GM18499 (cell line): ENCODE data around the gene MCM3AP.
"Not testable (repeated sequence)": the region's sequence is repeated elsewhere in the genome, so short reads cannot be mapped to it uniquely, and the experiment has no call there.

Experiments
- ATAC-seq: cut with Tn5 transposase; IDR thresholded peaks from one replicate; pipeline ENCODE4 v1.9.1; 2021; ENCODE audit warnings: moderate number of reproducible peaks; ENCODE audit not compliant: insufficient read depth, unreplicated experiment

The MCM3AP gene

DNA sequence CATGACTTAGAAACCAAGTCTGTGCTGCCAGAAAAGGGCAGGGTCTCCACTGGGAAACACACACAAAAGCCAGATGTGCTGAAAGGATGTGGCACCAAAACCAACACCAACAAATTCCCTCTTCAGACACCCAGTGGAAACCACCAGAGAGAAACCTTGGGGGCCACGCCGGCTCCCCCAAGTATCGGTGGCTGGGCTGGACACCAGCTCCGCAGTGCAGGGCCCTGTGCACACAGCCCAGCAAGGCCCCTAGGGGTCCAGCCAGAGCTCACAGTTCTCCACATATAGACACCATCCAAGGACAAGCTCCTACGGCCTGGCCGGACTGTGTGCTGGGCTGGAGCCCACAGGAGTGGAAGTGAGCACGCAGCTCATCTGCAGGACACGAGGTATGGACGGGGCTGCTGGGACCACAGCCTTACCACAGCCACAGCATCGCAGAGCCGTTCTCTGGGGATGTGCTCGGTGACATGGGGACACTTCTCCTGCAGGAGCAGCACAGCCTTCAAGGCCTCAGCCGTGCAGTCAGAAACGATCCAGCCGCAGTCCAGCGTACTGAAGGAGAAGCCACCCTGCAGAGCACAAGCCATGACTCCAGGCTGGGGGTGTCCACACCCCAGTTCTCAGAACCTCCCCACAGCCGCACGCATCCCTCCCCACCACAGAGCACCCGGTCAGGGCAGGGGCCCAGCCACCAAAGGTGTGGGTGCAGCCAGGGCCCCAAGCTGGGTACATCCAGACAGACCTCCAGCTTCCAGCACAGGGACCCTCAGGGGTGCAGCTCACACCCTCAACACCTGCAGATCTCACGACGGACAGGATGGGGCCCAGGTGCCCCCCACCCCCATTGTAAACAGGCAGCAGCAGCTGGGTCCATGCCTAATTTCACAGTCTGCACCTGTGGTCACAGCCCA, 78.1 kb downstream of the MCM3AP start:
- no peak for ATAC-seq

DNA sequence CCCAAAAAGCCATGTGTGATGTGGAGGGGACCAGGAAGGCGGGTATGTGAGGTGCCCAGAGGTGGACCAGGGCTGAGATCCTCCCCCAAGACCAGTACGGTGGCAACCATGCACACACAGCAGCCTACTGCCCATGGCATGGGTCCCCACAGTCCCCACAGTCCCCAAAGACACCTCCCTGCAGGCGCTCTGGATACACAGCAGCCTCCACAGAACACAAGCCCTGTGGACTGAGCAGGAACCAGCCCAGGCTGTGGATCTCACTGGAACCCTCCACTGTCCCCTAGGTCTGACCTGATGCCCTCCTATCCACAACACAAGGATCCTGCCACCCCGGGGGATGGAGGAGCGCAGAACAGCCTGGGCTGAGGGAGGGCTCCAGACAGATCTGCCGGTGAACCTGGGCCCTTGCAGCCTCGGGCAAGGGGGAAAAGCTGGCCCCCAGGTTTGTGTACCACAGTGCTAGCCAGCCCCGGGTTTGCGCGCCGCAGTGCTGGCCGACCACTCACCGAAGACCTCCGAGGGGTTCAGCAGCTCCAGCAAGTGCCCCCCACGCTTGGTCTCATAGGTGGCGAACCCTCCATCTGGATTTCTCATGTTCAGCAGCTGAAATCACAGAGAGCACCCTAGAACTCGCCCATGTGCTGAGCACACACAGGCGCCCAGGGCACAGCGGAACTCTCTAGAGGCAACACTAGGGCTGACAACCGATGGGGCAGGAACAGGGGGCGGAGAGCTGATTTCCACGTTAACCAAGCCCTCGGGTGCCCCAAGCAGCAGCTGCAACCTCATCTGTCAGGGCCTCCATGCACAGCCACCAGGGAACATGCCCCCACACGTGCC, 79.0 kb downstream of the MCM3AP start:
- ATAC-seq: no peak

DNA sequence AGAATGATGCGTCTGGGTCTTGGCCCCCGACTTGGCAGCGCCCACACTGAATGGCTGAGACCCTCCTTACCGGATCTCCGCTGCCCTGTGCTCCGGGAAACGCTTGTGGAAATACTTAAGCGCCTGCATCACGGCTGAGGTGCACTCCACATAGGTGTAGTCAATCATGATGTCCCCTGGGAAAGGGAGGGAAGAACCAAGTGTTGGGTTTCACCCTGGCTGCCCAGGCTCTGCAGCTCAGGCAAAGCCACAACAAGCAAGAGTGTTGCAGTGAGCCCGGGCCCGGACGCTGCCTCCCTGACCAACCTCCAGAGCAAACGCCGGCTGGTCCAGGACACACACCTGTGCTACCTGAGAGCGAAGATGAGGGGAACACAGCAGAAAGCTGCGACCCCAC, 79.6 kb downstream of the MCM3AP start:
- no peak for ATAC-seq

DNA sequence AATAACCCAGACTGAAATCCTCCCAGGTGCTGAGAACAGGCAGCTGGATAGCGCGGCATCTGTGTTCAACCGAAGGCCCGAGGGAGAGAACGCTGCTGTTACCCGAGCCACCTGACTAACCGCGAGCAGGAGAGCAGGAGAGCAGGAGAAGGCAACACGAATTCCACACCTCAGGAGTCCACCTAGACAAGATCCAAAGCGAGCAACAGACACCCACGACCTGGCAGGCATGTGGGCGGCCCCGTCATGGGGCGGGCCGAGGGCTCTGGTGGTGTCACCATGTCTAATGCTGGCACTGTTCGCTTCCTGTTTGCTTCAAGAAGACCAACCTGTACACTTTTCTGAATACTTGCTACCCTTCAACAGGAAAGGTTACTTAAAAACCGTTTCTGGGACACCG, 80.2 kb downstream of the MCM3AP start:
- ATAC-seq: no peak

DNA sequence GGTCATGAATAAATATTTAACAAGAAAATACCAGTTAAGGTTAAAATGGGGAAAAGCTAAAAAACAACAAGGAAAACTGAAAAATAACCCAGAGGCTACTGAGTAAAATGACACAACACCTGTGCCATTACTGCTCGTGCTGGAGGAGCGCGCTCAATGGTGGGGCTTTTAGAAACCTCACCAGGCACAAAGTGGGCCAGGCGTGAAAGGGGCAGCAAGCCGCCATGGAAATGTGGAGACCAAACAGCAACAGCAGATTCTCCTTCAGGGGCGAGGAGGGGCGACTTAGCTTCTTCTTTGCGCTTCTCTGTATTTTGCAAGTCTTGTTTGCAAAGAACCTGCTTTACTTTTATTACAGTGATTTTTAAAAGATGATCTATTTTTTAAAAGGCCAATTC, 82.2 kb downstream of the MCM3AP start:
- no peak for ATAC-seq

DNA sequence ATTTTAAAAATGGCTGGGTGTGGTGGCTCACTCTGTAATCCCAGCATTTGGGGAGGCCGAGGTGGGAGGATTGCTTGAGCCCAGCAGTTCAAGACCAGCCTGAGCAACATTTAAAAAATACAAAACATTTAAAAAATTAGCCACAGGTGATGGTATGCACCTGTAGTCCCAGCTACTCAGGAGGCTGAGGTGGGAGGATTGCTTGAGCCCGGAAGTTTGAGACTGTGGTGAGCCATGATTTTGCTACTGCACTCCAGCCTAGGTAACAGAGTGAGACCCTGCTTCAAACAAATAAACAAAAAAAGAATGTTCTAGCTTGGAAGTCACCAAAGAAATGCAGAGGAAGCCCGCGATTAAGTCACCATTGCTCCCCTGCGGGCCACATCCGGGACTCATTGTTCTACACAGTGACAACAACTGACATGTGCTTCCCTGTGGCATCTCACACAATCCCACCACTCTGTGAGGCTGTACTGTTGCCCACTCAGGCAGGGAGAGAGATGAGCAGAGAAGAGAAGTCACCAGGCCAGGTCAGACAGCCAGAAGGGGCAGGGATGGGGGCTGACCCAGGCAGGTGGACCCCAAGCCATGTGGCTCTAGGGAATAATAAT, 82.7 kb downstream of the MCM3AP start:
- no peak for ATAC-seq

DNA sequence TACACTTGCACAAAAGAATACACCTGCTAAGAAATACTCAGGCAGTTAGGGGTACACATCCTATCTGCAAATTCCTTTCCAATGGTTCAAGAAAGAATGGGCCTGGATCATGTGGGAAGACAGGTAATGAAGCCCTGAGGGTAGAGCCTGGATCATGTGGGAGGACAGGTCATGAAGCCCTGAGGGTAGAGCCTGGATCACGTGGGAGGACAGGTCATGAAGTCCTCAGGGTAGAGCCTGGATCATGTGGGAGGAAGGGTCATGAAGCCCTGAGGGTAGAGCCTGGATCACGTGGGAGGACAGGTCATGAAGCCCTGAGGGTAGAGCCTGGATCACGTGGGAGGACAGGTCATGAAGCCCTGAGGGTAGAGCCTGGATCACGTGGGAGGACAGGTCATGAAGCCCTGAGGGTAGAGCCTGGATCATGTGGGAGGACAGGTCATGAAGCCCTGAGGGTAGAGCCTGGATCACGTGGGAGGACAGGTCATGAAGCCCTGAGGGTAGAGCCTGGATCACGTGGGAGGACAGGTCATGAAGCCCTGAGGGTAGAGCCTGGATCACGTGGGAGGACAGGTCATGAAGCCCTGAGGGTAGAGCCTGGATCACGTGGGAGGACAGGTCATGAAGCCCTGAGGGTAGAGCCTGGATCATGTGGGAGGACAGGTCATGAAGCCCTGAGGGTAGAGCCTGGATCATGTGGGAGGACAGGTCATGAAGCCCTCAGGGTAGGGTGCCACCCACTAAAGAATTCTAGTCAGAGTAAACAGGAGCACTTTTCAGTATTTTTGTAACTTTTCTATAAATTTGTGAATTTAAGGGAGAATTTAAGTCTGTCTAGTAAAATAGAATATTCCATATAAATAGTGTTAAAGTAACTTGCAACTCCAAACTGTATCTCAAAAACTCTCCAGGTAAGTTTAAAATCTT, 84.3 kb downstream of the MCM3AP start:
- not testable (repeated sequence) for ATAC-seq

DNA sequence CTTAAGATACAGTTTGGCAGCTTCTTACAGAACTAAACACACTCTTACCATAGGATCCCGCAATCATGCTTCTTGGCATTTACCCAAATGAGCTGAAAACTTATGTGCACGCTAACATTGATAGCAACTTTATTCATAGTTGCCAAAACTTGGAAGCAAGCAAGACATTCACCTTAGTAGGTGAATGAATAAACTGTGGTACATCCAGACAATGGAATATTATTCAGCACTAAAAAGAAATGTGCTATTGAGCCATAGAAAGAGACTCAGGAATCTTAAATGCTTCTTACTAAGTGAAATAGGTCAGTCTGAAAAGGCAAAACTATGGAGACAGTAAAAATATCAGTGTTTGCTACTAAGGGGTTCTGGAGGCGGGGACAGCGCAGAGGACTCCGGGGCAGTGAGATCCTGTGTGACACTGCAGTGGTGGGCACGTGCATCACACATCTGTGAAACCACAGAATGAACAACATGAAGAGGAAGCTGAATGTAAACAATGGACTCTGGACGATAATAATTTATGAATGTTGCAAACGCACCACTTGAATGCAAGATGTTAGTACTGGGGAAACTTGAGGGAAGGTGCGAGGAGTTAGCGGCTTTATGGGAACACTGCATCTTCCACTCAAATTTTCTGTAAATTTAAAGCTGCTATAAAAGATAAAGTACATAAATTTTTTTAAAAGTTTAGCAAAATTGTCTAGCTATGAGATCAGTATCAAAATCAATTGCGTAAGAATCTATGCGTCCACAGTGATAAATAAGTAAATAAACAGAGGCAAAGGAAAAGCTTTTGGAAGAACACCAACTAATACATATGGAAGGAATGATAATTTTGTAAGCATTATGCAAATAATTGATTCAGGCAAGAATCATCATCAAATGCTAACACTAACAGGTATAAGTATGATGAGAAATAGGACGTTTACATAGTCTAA, 85.7 kb downstream of the MCM3AP start:
- no peak for ATAC-seq

DNA sequence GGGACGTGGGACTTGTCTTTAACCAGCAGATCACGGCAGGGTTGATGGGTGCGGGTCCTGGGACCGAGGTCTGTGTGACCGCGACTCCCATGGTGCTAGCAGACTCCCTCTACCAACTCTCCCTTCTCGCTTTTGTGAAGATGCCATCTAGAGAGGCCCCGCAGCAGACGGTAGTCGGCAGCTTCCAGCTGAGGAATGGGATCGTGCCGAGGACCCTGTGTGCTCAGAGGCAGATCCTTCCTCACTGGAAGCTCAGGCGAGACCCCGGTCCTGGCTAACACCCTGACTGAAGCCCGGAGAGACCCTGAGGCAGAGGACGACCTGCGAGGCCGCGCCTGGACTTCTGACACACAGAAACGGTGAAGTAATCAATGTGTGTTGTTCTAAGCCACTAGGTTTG, 88.7 kb downstream of the MCM3AP start:
- no peak for ATAC-seq

DNA sequence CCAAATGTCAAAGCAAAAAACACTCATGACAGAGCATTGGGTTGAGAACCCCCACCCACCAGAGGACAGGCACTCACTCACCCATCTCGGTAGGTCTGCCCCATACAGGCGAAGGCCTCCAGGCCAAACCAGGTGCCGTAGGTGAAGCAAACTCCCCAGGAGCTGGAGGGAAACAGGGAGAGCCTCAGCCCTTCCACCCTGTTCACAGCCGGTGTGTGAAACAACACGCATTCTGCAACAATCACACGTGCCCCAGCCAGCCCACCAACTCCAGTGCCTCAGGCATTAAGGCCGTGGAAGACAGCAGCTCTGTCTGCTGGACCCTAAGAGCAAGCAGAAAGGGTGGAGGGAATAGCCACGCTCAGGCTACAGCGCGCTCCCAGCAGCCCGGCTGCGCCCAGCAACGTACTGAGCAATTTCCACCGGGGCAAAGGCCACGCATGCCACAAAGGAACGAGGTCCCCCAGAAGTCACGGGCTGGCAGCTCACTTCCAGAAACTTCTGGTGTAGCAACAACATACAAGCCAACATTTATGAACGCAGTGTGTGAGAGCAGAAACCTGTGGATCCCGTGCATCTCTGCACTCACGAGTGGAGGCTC, 89.7 kb downstream of the MCM3AP start:
- no peak for ATAC-seq

DNA sequence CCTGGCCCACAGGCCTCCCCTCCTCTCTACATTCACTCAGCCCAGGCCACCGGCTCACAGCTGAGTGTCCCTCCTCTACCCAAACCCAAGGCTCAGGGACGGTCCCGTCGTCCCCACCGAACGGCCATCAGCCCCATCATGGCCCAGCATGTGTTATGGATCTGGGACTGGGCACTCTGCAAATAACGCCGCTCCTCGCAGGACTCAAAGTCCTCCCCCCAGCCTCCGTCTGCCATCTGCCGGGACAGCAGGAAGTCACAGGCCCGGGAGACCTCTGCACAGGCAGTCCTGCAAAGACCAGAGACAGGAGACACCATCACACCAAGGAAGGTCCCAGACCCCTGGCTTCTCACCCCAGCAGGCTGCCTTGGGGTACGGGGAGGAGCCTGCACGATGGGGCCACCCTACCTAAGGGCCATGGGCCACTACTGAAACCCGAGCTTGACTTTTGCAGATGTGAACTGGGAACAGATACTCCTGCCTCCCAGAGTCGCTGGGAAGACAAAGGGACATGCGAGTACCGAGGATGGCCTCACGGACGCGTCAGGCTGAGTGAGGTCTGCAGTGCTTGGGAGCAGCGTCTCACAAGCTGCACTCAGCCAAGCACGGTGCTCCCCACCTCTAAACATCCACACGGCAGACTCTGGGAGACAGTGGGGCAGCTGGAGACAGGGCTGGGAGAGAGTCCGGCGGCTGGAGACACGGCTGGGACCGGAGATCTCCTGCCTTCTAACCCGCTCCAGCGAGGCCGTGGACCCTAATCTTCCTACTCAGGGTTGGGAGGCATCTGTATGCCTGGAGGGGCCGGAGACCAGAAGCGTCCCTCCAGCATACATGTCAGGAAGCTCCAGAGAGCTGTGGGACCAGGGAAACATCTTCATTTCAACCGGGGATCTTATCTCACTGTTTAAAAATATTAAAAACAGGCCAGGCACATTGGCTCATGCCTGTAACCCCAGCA, 90.8 kb downstream of the MCM3AP start:
- ATAC-seq: no peak

DNA sequence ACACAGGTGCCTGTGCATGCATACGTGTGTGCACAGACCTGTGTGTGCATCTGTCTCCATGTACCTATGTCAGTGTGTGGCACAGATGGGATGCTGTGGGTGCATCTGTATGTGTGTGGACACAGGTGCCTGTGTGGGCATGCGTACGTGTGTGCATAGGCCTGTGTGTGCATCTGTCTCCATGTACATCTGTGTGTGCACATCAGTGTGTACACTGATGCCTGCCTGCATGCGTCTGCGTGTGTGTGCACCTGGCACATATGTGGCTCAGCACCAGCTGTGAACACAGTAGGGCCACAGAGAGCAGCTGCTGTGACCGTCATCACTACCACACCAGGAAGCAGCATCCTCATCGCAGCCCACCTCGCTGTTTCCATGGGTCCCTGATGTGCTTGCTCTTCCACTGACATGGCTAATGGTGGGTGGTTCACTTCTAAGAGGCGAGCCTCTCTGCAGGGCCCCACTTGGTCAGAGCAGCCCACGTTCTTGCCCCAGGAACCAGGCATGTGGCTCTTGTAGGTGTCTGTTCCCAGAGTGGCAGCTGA, 91.5 kb downstream of the MCM3AP start:
- no peak for ATAC-seq

DNA sequence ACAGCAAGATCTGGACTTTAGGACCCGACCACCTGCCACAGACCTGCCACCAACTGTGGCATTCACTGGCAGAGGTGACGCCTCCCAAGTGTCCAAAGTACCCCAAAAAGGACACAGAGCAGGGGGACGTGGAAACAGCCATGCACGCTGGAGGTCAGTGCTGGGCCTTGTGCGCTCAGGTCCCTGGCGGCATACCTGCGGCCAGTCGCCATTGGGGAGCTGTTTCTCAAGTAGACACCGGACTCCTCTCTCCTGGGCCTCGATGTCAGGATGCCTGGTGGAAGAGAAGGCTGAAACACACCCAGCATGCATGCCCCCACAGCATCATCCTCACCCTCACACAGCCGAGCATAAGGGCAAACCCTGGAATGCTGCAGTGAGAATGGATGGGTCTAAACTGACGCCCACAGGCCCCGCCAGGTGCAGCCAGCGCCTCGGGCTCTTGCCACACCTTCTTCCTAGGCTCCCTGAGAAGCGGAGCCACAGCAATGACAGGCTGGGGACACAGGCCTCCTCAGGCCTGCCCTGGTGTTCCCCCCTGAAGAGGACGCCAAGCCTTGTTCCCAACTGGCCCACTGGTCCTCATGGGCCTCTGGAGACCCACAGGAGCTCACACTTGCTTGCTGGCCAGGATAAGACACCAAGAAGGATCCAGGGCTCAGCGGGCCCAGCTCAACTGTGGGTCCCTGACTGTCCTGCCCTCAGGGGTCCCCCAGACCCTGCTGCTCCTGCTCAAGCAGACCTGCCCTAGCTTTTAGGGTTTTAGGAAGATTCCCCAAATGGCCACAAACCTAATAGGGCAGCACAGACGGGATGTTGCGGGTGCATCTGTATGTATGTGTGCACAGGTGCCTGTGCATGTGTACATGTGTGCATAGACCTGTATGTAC, 93.5 kb downstream of the MCM3AP start:
- ATAC-seq: no peak

DNA sequence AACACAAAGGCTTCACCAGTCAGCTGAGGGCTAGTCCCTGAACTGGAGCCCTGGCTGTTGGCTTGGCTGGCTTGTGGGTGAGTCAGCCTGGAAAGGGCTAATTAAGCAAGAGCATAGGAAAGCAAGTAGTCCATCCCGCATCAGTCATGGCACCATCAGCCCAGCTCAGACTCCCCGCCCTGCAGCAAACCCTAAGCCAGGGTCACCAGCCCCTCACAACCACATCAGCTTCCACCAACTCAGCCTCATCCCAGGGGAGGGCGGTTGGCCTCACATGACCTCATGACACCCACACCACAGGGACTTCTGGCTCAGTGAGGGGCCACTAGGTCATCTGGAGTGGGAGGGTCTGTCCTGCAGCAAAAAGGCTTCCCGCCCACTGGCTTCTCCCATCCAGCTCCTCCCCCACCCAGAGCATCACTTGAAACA, 94.1 kb downstream of the MCM3AP start:
- no peak for ATAC-seq

DNA sequence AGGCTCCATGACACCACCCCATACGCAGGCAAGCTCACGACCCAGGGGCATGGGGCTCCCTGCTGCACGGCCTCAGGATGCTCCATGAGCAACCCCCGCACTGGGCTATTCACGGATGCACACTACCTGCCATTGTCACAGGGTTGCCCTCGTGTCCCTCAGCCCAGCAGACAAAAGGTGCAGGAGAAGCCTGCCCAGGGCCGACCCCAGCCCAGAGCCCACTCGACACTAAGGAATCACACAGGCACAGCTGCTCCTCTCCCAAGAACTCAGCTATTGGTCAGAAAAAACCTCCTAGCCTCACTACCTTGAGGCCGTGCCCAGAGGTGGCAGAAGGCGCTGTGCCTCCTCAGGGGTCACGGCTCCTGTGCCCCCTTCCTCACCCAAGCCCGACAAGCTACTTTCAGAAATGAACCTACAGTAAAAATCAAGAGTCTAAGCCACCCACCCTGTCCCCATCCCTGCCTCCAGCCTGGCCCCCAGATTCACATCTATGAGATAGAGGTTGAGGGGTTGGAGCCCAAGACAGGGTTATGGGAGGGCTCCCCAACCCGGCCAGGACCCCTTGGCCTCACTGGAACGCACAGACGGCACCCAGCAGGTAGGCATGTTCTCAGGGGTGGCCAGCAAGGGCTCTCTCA, 94.8 kb downstream of the MCM3AP start:
- no peak for ATAC-seq
